HG02588 (cell line): Measurements from ENCODE around the gene PIEZO1.

Experiments used
- ATAC-seq: cut with Tn5 transposase; IDR thresholded peaks from one replicate; pipeline ENCODE4 v1.9.1; 2021; ENCODE audit warnings: mild to moderate bottlenecking, moderate library complexity; ENCODE audit not compliant: unreplicated experiment

Gene PIEZO1

GRCh38 chr16:88738151-88739084, 46.6 kb downstream of the PIEZO1 start:
- no peak for ATAC-seq

DNA sequence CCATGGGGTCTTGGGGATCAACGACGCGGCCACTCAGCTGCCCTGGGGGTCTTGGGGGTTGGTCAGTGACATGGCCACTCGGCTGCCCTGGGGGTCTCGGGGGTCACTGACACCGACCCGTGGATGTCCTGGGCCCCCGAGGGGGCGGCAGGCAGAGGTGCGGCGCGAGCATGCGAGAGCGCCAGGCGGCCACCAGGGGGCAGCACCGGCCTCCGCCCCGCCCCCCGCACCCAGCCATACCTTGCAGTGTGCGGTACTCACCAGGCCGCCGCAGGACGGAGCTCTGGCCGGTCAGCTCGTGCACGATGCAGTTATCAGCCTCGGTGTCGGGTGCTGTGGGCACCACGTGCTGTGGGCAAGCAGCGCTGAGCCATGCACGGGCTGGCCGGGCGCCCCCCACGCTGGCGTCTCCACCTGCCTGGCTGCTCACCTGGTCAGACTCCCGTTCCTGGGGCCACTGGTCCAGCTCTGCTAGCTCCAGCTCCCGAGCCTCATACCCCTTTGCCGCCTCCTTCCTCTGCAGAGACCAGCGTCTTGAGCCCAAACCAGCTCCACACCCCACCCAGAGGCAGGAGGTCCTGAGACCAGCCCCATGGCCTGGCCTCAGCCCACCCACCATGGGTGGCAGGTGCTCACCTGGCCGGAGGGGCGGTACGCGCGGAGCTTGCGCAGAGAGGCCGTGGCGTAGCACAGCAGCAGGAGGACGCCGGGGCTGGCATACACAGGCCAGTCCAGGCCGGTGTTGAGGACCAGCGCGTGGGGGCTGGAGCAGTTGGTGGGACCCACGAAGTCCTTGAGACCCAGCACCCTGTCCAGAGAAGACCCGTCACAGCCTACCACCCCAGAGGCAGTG, 47.5 kb downstream of the PIEZO1 start:
- ATAC-seq = no peak

- ATAC-seq = no peak
Measured at GRCh38 chr16:88736496-88736895, 48.5 kb downstream of the PIEZO1 start.

DNA sequence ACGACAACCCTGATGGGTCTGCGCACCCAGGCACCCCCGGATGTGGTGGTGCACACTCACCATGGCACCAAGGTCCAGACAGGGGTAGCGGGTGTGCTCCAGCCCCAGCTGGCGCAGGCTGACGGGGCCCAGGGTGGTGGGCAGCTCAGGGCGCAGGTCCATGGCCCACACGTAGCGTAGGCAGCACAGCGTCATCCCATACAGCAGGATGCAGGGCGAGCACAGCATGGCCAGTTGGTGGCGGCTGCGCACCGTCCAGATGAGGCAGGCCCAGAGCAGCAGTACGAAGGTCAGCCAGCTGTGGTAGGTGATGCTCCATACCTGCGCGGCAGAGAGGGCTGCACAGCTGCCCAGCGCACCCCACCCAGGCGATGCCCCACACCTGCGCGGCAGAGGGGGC, 48.9 kb downstream of the PIEZO1 start:
- no peak for ATAC-seq

DNA sequence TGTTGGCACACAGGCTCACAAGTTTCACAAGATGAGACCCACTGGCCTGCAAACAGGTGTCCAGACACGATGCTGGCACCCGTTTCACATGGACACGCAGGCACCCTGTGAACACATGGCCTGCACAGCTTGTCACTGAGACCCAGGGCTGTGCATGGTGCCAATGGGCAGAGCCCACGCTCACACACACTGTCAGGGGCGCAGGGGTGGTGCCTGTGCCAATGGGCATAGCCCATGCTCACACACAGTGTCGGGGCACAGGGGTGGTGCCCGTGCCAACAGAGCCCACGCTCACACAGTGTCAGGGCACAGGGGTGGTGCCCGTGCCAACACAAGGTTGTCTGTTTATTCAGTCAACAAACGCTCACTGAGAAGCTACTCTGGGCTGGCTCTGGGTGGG, 49.4 kb downstream of the PIEZO1 start:
- no peak for ATAC-seq

GRCh38 chr16:88735121-88735520, 49.9 kb downstream of the PIEZO1 start:
- ATAC-seq = no peak

DNA sequence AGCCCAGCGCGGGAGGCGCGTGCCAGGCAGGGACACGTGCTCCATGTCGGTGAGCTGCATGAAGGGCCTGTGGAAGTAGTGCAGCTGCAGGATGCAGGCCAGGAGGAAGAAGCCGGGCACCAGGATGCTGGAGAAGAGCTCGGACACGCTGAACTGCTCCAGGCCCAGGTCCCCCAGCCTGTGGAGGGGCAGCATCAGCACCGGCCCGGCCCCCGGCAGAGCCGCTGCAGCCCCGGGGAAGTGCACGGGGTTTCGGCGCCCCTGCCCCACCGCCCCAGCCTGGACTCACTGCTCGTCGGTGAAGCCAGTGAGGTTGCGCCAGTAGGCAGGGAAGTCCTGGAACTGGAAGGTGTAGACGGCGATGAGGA, 50.7 kb downstream of the PIEZO1 start:
- no peak for ATAC-seq

DNA sequence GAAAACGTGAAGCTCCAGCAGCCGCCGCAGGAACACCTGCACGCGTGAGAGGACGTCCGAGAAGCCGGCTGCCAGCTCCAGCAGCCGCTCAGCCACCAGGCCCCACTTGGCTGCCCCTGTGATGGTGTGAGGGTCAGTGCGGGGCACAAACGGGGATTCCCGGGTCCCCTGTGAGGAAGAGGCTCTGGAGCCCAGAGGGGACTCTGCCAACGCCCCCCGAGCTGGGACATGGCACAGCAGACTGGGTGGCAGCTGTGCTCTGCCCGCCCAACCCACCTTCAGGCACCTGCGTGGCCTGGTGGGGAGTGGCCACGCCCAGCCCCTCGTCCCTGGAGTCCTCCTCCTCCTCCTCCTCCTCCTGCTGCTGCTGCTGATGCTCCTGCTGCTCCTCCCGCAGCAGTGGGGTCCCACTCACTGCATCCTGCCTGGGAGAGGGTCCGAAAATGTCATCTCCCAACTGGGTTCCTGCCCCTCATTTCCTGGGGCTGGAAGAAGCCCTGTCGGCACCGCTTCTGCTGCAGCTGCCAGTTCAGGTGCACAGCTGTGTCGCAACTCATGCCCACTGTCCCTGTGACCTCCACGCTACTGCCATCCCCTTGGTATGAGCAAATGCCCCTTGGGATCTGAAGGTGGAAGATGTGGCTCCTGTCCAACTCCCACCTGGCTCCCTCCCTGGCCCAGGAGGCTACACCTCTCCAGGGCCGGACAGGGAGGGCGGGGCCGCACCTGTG, 51.2 kb downstream of the PIEZO1 start:
- ATAC-seq = no peak

- ATAC-seq = no peak
Measured at GRCh38 chr16:88732961-88733294, 52.1 kb downstream of the PIEZO1 start.

- ATAC-seq = no peak
Measured at GRCh38 chr16:88732172-88732960, 52.7 kb downstream of the PIEZO1 start.

GRCh38 chr16:88731699-88732098, 53.3 kb downstream of the PIEZO1 start:
- ATAC-seq = no peak

GRCh38 chr16:88730632-88731607, 54.1 kb downstream of the PIEZO1 start:
- no peak for ATAC-seq

DNA sequence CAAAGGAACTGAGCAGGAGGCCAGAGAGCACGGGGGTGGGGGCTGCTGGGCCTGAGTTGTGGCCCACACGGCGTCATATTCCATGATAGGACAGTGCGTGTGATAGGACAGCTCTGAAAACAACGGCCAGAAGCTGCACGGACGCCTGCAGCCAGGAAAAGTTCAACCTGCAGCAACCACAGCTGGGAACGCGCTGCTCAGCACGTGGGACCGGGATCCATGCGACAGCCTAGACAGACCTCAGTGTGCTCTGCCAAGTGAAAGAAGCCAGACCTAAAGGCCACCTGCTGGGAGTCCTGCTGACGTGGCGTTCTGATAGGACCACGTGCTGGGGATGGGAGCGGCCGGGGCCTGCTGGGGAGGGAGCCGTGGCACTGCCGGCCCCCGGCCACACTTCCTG, 57.1 kb downstream of the PIEZO1 start:
- no peak for ATAC-seq

DNA sequence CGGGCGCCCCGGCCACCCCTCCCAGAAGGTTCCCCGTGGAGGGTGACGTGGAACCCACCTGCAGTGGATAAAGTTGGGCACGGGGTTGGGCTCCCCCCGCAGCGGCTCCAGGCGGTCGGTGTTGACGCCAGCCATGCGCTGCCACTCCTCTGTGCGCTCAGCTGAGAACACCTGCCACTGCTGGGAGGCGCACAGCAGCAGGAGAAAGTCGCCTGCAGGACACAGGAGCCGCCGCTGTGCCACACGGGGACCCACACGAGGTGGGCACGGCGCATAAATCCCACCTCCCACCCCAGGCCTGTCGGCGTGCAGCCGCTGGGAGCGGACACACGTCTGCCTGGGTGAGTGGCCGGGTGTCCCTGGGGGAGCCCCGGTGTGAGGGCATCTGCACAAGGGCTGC, 58.0 kb downstream of the PIEZO1 start:
- ATAC-seq = no peak

GRCh38 chr16:88726408-88726749, 58.6 kb downstream of the PIEZO1 start:
- no peak for ATAC-seq

- ATAC-seq = no peak
Measured at GRCh38 chr16:88725609-88726407, 59.2 kb downstream of the PIEZO1 start.

DNA sequence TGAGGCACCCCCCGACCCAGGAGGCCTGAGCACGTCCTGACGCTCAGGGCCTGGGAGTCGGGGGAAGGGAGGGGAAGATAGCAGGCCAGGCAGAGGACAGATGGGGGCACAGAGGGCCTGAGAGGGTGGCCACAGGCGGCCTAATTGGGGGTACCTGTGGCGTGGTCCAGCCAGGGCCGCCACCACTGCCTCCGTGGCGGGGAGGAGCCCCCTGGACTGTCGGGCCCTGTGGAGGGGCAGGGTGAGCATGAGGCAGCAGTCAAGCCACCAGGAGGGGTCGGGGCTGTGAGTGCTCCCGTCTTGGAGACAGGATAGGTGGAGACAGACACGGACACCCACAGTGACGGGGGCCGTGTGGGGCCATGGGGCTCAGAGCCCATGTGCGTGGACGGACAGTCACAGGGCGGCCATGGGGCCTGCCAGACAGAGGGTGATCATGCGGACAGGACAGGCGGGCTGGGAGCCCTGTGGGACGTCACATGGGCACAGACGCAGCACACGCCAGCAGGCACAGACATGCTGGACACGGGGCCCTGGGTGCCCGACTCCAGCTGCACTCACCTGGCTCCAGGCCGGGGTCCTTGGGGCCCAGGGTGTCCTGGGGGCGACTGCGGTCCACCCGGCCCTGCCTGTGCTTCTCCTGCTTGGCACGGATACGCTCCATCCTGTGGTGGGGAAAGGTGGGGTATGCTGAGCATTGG, 60.0 kb downstream of the PIEZO1 start:
- no peak for ATAC-seq

DNA sequence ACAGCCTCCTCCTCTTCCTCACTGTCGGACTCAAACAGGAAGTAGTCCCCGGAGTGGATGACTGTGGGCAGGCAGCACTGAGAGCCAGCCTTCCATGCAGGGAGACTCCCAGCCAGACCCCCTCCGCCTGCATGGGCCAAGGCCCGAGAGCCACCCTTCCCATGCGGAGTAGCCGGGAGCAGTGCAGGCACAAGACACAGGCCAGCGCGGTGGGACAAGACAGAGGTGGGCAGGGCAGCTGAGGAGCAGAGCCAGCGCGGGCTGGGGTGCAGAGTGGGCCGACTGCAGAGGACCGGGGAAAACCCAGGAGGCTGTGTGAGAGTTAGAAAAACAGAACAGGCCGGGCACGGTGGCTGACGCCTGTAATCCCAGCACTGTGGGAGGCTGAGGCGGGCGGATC, 61.1 kb downstream of the PIEZO1 start:
- no peak for ATAC-seq
